ENCODE measurements around the gene PARD3B. TPM values are rescaled to one million over a fixed set of nuclear protein-coding genes. Genes with fewer than 3 reads are reported as not detected.

The PARD3B gene
- total and polyA plus RNA-seq, 2 of the 8 experiments (the other 6 are each of a cell fraction or from before 2014, with no cell fraction given), result 1.2 to 5.7 TPM

GRCh38 chr2:205158404-205158803 is 613.1 kb downstream of the PARD3B start:
- no peak overlapping the region for H3K18ac ChIP-seq (ENCODE audit: extremely low read depth, low read length)
- H2AFZ ChIP-seq (ENCODE audit: low read length), result 0 out of 2 replicates have a peak overlapping the region, but pooled peaks have one; percentile 38
- H3K56ac ChIP-seq (replicated peaks; ENCODE audit: insufficient read length, low read depth, low read length), result no peak overlapping the region
- H3K23ac ChIP-seq (ENCODE audit: insufficient read length), result no peak overlapping the region
- TF ChIP-seq EZH2 (IDR thresholded peaks at IDR 0.05; ENCODE audit: low read depth, low read length, severe bottlenecking) (no peak), NANOG (IDR thresholded peaks at IDR 0.05; ENCODE audit: insufficient read depth, low read depth, low read length, poor library complexity, severe bottlenecking) (no peak), KDM1A (IDR thresholded peaks at IDR 0.05; ENCODE audit: borderline replicate concordance, low read length) (no peak), MAX (IDR thresholded peaks at IDR 0.05) (no peak), CHD2 (IDR thresholded peaks at IDR 0.05; ENCODE audit: low read length) (no peak), GTF2F1 (IDR thresholded peaks at IDR 0.05; ENCODE audit: borderline replicate concordance, low read depth, low read length) (no peak), ASH2L (IDR thresholded peaks at IDR 0.05; ENCODE audit: low read length) (no peak), CEBPB (IDR thresholded peaks at IDR 0.05; ENCODE audit: low read depth, low read length) (no peak)
- H3K4ac ChIP-seq (replicated peaks; ENCODE audit: insufficient read length, low read depth, low read length), result no peak overlapping the region
- no peaks in the 10 kb centered on the region for H4K20me1 ChIP-seq (replicated peaks in 1 of 2; ENCODE audit: control insufficient read depth in 1 of 2, insufficient read depth in 2 of 2, low read length in 2 of 2)
- H3K4me2 ChIP-seq (ENCODE audit: insufficient read depth in 1 of 2, low read depth in 2 of 2, low read length in 2 of 2), result no peak overlapping the region
- H3K27me3 ChIP-seq (replicated peaks in 1 of 4; ENCODE audit: control insufficient read depth in 3 of 4, extremely low read depth in 1 of 4, insufficient read depth in 3 of 4, low read length in 3 of 4), result no peaks in the 10 kb centered on the region
- H4K5ac ChIP-seq (ENCODE audit: insufficient read length, low read depth, low read length), result no peak overlapping the region
- no peak overlapping the region for H3K14ac ChIP-seq (ENCODE audit: insufficient read length)
- no peaks in the 10 kb centered on the region for H3K23me2 ChIP-seq (ENCODE audit: low read depth, low read length)
- no peak overlapping the region for H4K8ac ChIP-seq (ENCODE audit: extremely low read depth, insufficient read depth, low read length)
- H3K36me3 ChIP-seq (ENCODE audit: control insufficient read depth in 2 of 4, insufficient read depth in 4 of 4, low read length in 3 of 4), result no peaks in the 10 kb centered on the region
- no peak overlapping the region for H2BK5ac ChIP-seq (ENCODE audit: low read depth, low read length)
- no peaks in the 10 kb centered on the region for H3K4me1 ChIP-seq (replicated peaks in 1 of 4; ENCODE audit: control insufficient read depth in 3 of 4, insufficient read depth in 4 of 4, low read length in 3 of 4)
- H3K4me3 ChIP-seq (ENCODE audit: extremely low read depth in 1 of 4, insufficient read depth in 2 of 4, low read depth in 3 of 4, low read length in 4 of 4), result no peak overlapping the region
- ChIA-PET POLR2A (ENCODE audit: partially characterized antibody) (no interaction called here), CTCF (ENCODE audit: partially characterized antibody) (interaction anchor here (1.3 kb wide), 1 partner anchor 17 kb away, joined by 3 read pairs; no protein-coding TSS in a partner anchor)
- H3K79me2 ChIP-seq (ENCODE audit: control insufficient read depth in 1 of 2, insufficient read depth in 2 of 2, low read length in 2 of 2), result no peaks in the 10 kb centered on the region
- H2BK12ac ChIP-seq (ENCODE audit: low read depth, low read length), result no peak overlapping the region; the same call in 1 of the 2 replicates
- FAIRE-seq (no peak), DNase-seq (ENCODE audit: low read depth in 1 of 2, low spot score in 2 of 2) (no peak)
- WGBS, 2 experiments (ENCODE audit: extremely low coverage in 1 of 2, insufficient coverage in 1 of 2, insufficient read length in 1 of 2, insufficient replicate concordance in 2 of 2, low coverage in 1 of 2, low lambda C conversion rate in 2 of 2, missing lambda C conversion rate in 1 of 2), result 90% methylated on average over 6 of the region's 6 CpGs; no CpG with 5 or more reads in 1 of the 2 experiments
- no peak overlapping the region for H2BK15ac ChIP-seq (ENCODE audit: low read length)
- no peak overlapping the region for H3K27ac ChIP-seq (ENCODE audit: low read depth, low read length)
- H2AK5ac ChIP-seq (ENCODE audit: low read depth, low read length), result no peak overlapping the region
- H3K9me3 ChIP-seq (ENCODE audit: insufficient read depth in 2 of 2, low read depth in 1 of 2, low read length in 1 of 2), result no peaks in the 10 kb centered on the region
- H3K9ac ChIP-seq (replicated peaks in 1 of 4; ENCODE audit: extremely low read depth in 1 of 4, low read depth in 3 of 4, low read length in 3 of 4), result no peak overlapping the region
- no peak overlapping the region for H2BK20ac ChIP-seq (ENCODE audit: low read length)
- no peak overlapping the region for H2BK120ac ChIP-seq (replicated peaks; ENCODE audit: low read depth, low read length)
- no peak overlapping the region for H4K91ac ChIP-seq (replicated peaks; ENCODE audit: insufficient read length, low read length)
- no peaks in the 10 kb centered on the region for H3K79me1 ChIP-seq (ENCODE audit: low read depth, low read length)

Measured in H1 (cell line).